B cell (primary cell): ENCODE data around the gene HSPB7. TPM values are rescaled to one million over a fixed set of nuclear protein-coding genes. Genes with fewer than 3 reads are reported as not detected.

Experiments
- ATAC-seq: fragments of 200-7000 bp; cut with Tn5 transposase; one replicate; pipeline ENCODE4 v1.10.0; 2021; ENCODE audit warnings: low read depth, mild to moderate bottlenecking, moderate number of reproducible peaks, moderate library complexity
- CTCF ChIA-PET: fragments of 350-600 bp; sonication (Branson Sonifier 250); formaldehyde crosslinking; loops from one replicate; lab custom pipeline; 2021; ENCODE audit warnings: antibody characterized with exemption, inconsistent platforms; lab: Charles Lee
- POLR2A ChIA-PET: fragments of 350-600 bp; sonication (Branson Sonifier 250); formaldehyde crosslinking; loops from one replicate; lab custom pipeline; 2021; ENCODE audit warnings: antibody characterized with exemption; lab: Charles Lee
- DNase-seq: peaks from one replicate; pipeline ENCODE4 v3.0.0; 2013
- H2AFZ ChIP-seq: 2 replicates; pipeline ENCODE4 v1.6.1; 2012; ENCODE audit warnings: mild to moderate bottlenecking, low read depth, low read length; ENCODE audit not compliant: insufficient read depth, poor library complexity, severe bottlenecking
- H3K27ac ChIP-seq, 2 donors: 1 replicate in 1 of 2; 2 replicates in 1 of 2; pipeline ENCODE4 v1.5.1; 2012 to 2013; ENCODE audit warnings: low read length in 2 of 2, mild to moderate bottlenecking in 2 of 2, moderate library complexity in 1 of 2
- H3K27me3 ChIP-seq, 4 experiments: fragments of 200-600 bp in 1 of 4; sonication (generic) in 1 of 4; replicated peaks in 1 of 4; 1 replicate in 2 of 4; 2 replicates in 2 of 4; pipeline versions ENCODE4 v1.6.1 to v1.7.0; 2013 to 2016; ENCODE audit warnings: low read length in 3 of 4, mild to moderate bottlenecking in 2 of 4, mixed read lengths in 1 of 4, moderate library complexity in 1 of 4; ENCODE audit not compliant: insufficient read depth in 4 of 4, control insufficient read depth in 3 of 4; ENCODE audit errors: control extremely low read depth in 1 of 4
- H3K36me3 ChIP-seq, 2 experiments: replicated peaks in 1 of 2; 1 replicate in 1 of 2; 2 replicates in 1 of 2; pipeline versions ENCODE4 v1.6.1 to v1.7.1; 2013; ENCODE audit warnings: low read length in 1 of 2; ENCODE audit not compliant: insufficient read depth in 2 of 2, control insufficient read depth in 1 of 2; ENCODE audit errors: control extremely low read depth in 1 of 2, extremely low read depth in 1 of 2
- H3K4me1 ChIP-seq, 2 donors: fragments of 200-600 bp in 1 of 2; sonication (generic) in 1 of 2; 1 replicate in 1 of 2; 2 replicates in 1 of 2; pipeline versions ENCODE4 v1.5.1 to v1.6.1; 2013 to 2017; ENCODE audit warnings: low read length in 2 of 2; ENCODE audit not compliant: control insufficient read depth in 2 of 2, insufficient read depth in 2 of 2
- H3K4me2 ChIP-seq: replicated peaks from 2 replicates; pipeline ENCODE3; 2012; ENCODE audit warnings: mild to moderate bottlenecking, low read depth, low read length; ENCODE audit not compliant: poor library complexity, severe bottlenecking
- H3K4me3 ChIP-seq, 5 experiments: fragments of 200-600 bp in 1 of 5; sonication (generic) in 1 of 5; 1 replicate in 3 of 5; 2 replicates in 2 of 5; pipeline versions ENCODE4 v1.5.1 to v1.7.0; 2011 to 2016; ENCODE audit warnings: low read length in 4 of 5, mild to moderate bottlenecking in 4 of 5, low read depth in 2 of 5, control low read depth in 1 of 5, moderate library complexity in 1 of 5; ENCODE audit not compliant: insufficient read depth in 1 of 5; ENCODE audit errors: control extremely low read depth in 1 of 5, extremely low read depth in 1 of 5
- H3K79me2 ChIP-seq: fragments of 200-600 bp; sonication (generic); one replicate; pipeline ENCODE4 v1.6.0; 2016; ENCODE audit warnings: low read length; ENCODE audit not compliant: control insufficient read depth, insufficient read depth
- H3K9ac ChIP-seq: fragments of 200-600 bp; sonication (generic); 2 replicates; pipeline ENCODE4 v1.6.1; 2017; ENCODE audit warnings: mild to moderate bottlenecking, low read length, moderate library complexity
- H3K9me3 ChIP-seq, 3 donors: one replicate each; pipeline versions ENCODE4 v1.6.1 to v1.7.1; 2013; ENCODE audit warnings: low read length in 2 of 3; ENCODE audit not compliant: control insufficient read depth in 2 of 3, insufficient read depth in 1 of 3; ENCODE audit errors: control extremely low read depth in 1 of 3
- H4K20me1 ChIP-seq: 2 replicates; pipeline ENCODE4 v1.6.0; 2012; ENCODE audit warnings: mild to moderate bottlenecking, low read length; ENCODE audit not compliant: insufficient read depth, control insufficient read depth, poor library complexity, severe bottlenecking
- H3K27ac Mint-ChIP-seq: one replicate; pipeline ENCODE4 v1.8.0; 2021; ENCODE audit warnings: mixed read lengths
- H3K27me3 Mint-ChIP-seq: one replicate; pipeline ENCODE4 v1.8.0; 2021; ENCODE audit warnings: mixed read lengths
- H3K4me1 Mint-ChIP-seq: one replicate; pipeline ENCODE4 v1.8.0; 2021; ENCODE audit warnings: mixed read lengths
- H3K4me3 Mint-ChIP-seq: one replicate; pipeline ENCODE4 v1.8.0; 2021; ENCODE audit warnings: mixed read lengths
- H3K9me3 Mint-ChIP-seq: one replicate; pipeline ENCODE4 v1.8.0; 2022; ENCODE audit warnings: mixed read lengths; ENCODE audit not compliant: insufficient read depth
- CTCF ChIP-seq: fragments of 200-600 bp; IDR thresholded peaks from one replicate; pipeline ENCODE4 v1.8.0; 2022; ENCODE audit warnings: antibody characterized with exemption, mild to moderate bottlenecking
- EZH2 ChIP-seq: IDR thresholded peaks from 2 replicates; pipeline ENCODE4 v1.6.1; 2012; ENCODE audit warnings: borderline replicate concordance, low read depth, mild to moderate bottlenecking, moderate library complexity, low read length; ENCODE audit not compliant: insufficient read depth, poor library complexity, severe bottlenecking
- WGBS: methylation state at CpG from one replicate; pipeline ENCODE4 v1.1.5; 2013; ENCODE audit warnings: missing lambda C conversion rate; ENCODE audit not compliant: insufficient coverage; 5-methylcytosine and 5-hydroxymethylcytosine counted together
- intact Hi-C: fragments of 100-400 bp; cut with micrococcal nuclease; formaldehyde crosslinking; loops from one replicate; pipeline ENCODE4 v1.10.0; 2022
- polyA plus RNA-seq: library from polyadenylated mRNA; depleted of rRNA; stranded (reverse); fragments of >200 nt; gene quantifications from 2 replicates; pipeline ENCODE4 v1.2.3, GENCODE V29; 2012
- total RNA-seq, 2 donors: library from RNA; stranded (reverse); fragments of 120-200 nt in 1 of 2; gene quantifications; 1 replicate in 1 of 2; 2 replicates in 1 of 2; pipeline versions ENCODE4 v1.2.3 to v1.2.4, GENCODE V29; 2013 to 2022

HSPB7 gene
- total and polyA plus RNA-seq, 2 donors (not counting 1 experiment from before 2014, with no cell fraction given), result not detected

- POLR2A ChIA-PET, result no interaction called here
- Histone ChIP-seq H3K9me3 (no peaks in the 10 kb centered on the region), H3K4me1 (peaks cover 11 to 13% of the 10 kb centered on the region in 2 donors), H3K4me3 (no peak overlapping the region), H4K20me1 (no peaks in the 10 kb centered on the region), H3K9ac (no peak overlapping the region), H3K36me3 (no peaks in the 10 kb centered on the region), H3K27me3 (peaks cover 0 to 12% (median 0%) of the 10 kb centered on the region in 4 experiments), H3K4me2 (no peak overlapping the region), H2AFZ (no peak overlapping the region), H3K79me2 (no peaks in the 10 kb centered on the region), H3K27ac (no peak overlapping the region)
- Mint-ChIP-seq H3K4me1 (peaks cover 11% of the 10 kb centered on the region), H3K9me3 (no peaks in the 10 kb centered on the region), H3K27me3 (peaks cover 10% of the 10 kb centered on the region), H3K4me3 (no peak overlapping the region), H3K27ac (no peak overlapping the region)
- WGBS, result 86% methylated on average over 2 of the region's 3 CpGs
- TF ChIP-seq EZH2 (no peak), CTCF (no peak)
- ATAC-seq, result no peak
- CTCF ChIA-PET, result interaction anchor here (0.6 kb wide), 1 partner anchor 288 kb away, joined by 3 read pairs; no protein-coding TSS in a partner anchor
- no peak for DNase-seq
- intact Hi-C loops, result no loop called here
Observed at GRCh38 chr1:16051039-16051438, 33.2 kb upstream of the HSPB7 start.

GRCh38 chr1:16050328-16050727, 32.5 kb upstream of the HSPB7 start:
- intact Hi-C loops, result loop anchor here (1.0 kb wide), 1 partner anchor 9 kb away; no protein-coding TSS in a partner anchor
- Mint-ChIP-seq H3K27ac (no peak overlapping the region), H3K4me3 (no peak overlapping the region)

More at GRCh38 chr1:16050328-16050727, 32.5 kb upstream of the HSPB7 start:
- Histone ChIP-seq H3K4me3 (no peak overlapping the region), H2AFZ (no peak overlapping the region), H3K27ac (no peak overlapping the region), H4K20me1 (no peaks in the 10 kb centered on the region), H3K79me2 (no peaks in the 10 kb centered on the region), H3K9me3 (no peaks in the 10 kb centered on the region), H3K27me3 (peaks cover 0 to 12% (median 0%) of the 10 kb centered on the region in 4 experiments), H3K36me3 (no peaks in the 10 kb centered on the region), H3K4me2 (no peak overlapping the region), H3K9ac (no peak overlapping the region), H3K4me1 (peaks cover 7 to 8% of the 10 kb centered on the region in 2 donors)
- Mint-ChIP-seq H3K4me1 (peaks cover 7% of the 10 kb centered on the region), H3K27me3 (peaks cover 10% of the 10 kb centered on the region), H3K9me3 (no peaks in the 10 kb centered on the region)
- DNase-seq, result no peak
- WGBS, result no CpG with 5 or more reads among the region's 7 CpGs
- ChIA-PET POLR2A (no interaction called here), CTCF (interaction anchor here (0.9 kb wide), 1 partner anchor 235 kb away, joined by 3 read pairs; no protein-coding TSS in a partner anchor)
- no peak for ATAC-seq
- TF ChIP-seq CTCF, result no peak
- TF ChIP-seq EZH2, result no peak
